ENCODE results near the gene TMEM236.

DNA sequence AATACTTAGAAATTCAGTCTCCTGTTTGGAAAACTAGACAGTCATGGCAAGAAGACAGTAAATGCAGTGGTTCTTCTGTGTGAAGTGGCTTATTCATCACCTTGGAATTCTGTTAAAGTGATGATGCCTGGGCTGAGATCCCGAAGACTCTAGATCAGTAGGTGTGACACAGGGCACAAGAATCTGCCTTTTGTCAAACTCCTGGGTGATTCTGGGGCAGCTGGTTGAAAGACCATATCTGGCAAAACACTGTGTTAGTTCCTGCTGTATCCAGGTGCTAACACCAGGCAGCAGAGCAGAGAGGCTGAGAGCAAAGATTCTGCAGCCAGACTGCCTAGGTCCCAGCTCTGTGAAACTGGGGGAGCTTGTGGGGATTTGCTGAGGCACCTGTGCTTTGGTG is 83.7 kb downstream of the TMEM236 start:
- TF ChIP-seq, protein P1, sequence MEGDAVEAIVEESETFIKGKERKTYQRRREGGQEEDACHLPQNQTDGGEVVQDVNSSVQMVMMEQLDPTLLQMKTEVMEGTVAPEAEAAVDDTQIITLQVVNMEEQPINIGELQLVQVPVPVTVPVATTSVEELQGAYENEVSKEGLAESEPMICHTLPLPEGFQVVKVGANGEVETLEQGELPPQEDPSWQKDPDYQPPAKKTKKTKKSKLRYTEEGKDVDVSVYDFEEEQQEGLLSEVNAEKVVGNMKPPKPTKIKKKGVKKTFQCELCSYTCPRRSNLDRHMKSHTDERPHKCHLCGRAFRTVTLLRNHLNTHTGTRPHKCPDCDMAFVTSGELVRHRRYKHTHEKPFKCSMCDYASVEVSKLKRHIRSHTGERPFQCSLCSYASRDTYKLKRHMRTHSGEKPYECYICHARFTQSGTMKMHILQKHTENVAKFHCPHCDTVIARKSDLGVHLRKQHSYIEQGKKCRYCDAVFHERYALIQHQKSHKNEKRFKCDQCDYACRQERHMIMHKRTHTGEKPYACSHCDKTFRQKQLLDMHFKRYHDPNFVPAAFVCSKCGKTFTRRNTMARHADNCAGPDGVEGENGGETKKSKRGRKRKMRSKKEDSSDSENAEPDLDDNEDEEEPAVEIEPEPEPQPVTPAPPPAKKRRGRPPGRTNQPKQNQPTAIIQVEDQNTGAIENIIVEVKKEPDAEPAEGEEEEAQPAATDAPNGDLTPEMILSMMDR (conservative IDR thresholded peaks at IDR 0.05; ENCODE audit: low read depth, low read length): no peak
- no peak for TF ChIP-seq POLR2A (IDR thresholded peaks at IDR 0.05; ENCODE audit: low read depth, low read length)
- TF ChIP-seq CEBPB (IDR thresholded peaks at IDR 0.05; ENCODE audit: low read depth, low read length): no peak
- TF ChIP-seq MAZ (IDR thresholded peaks at IDR 0.05; ENCODE audit: borderline replicate concordance, low read depth, low read length): no peak
- no peak for TF ChIP-seq RFX5 (IDR thresholded peaks at IDR 0.05; ENCODE audit: low read depth, low read length)
- TF ChIP-seq, protein P2, sequence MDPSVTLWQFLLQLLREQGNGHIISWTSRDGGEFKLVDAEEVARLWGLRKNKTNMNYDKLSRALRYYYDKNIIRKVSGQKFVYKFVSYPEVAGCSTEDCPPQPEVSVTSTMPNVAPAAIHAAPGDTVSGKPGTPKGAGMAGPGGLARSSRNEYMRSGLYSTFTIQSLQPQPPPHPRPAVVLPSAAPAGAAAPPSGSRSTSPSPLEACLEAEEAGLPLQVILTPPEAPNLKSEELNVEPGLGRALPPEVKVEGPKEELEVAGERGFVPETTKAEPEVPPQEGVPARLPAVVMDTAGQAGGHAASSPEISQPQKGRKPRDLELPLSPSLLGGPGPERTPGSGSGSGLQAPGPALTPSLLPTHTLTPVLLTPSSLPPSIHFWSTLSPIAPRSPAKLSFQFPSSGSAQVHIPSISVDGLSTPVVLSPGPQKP (IDR thresholded peaks at IDR 0.05; ENCODE audit: borderline replicate concordance, low read depth, low read length): no peak
- no peak for TF ChIP-seq MXI1 (IDR thresholded peaks at IDR 0.05; ENCODE audit: borderline replicate concordance, low read depth, low read length)
- TF ChIP-seq SMC3 (IDR thresholded peaks at IDR 0.05; ENCODE audit: low read depth, low read length): no peak
- TF ChIP-seq RCOR1 (IDR thresholded peaks at IDR 0.05; ENCODE audit: insufficient replicate concordance, low read length): no peak
